Epidermal melanocyte (primary cell): ENCODE data around the gene OPRL1.

Source experiments
- DNase-seq: peaks from one replicate; pipeline ENCODE4 v3.0.0; 2011; ENCODE audit warnings: low spot score; ENCODE audit not compliant: insufficient read length

The OPRL1 gene

GRCh38 chr20:64071341-64072332 is 8.2 kb upstream of the OPRL1 start:
- no peak for DNase-seq

- DNase-seq: no peak
Measured at GRCh38 chr20:64072498-64073063, 7.3 kb upstream of the OPRL1 start.

GRCh38 chr20:64073476-64074183 is 6.3 kb upstream of the OPRL1 start:
- no peak for DNase-seq

- DNase-seq: no peak
Measured at GRCh38 chr20:64074184-64074789, 5.6 kb upstream of the OPRL1 start.

GRCh38 chr20:64074963-64075362 is 4.9 kb upstream of the OPRL1 start:
- DNase-seq: no peak

- no peak for DNase-seq
Measured at GRCh38 chr20:64075556-64075955, 4.3 kb upstream of the OPRL1 start.

GRCh38 chr20:64076061-64076997 is 3.6 kb upstream of the OPRL1 start:
- no peak for DNase-seq

- no peak for DNase-seq
Measured at GRCh38 chr20:64077094-64077493, 2.8 kb upstream of the OPRL1 start.

- no peak for DNase-seq
Measured at GRCh38 chr20:64077541-64077875, 2.4 kb upstream of the OPRL1 start.

GRCh38 chr20:64077876-64078551 is 1.9 kb upstream of the OPRL1 start:
- DNase-seq: no peak

- no peak for DNase-seq
Measured at GRCh38 chr20:64078934-64079272, 979 bp upstream of the OPRL1 start.

GRCh38 chr20:64079273-64080012 is 439 bp upstream of the OPRL1 start, which contains the start of gene RGS19:
Gene RGS19, minus strand, starts transcription at chr20:64079518. Its CDS starts 2,632 bp downstream, at chr20:64076886.
- DNase-seq: peak; percentile 69

GRCh38 chr20:64080813-64081623 is 1.1 kb downstream of the OPRL1 start:
- DNase-seq: no peak

- DNase-seq: no peak
Measured at GRCh38 chr20:64081624-64081964, 1.7 kb downstream of the OPRL1 start.

- no peak for DNase-seq
Measured at GRCh38 chr20:64082126-64082731, 2.3 kb downstream of the OPRL1 start.

GRCh38 chr20:64082820-64083377 is 3.0 kb downstream of the OPRL1 start:
- no peak for DNase-seq

GRCh38 chr20:64083378-64083803 is 3.5 kb downstream of the OPRL1 start:
- DNase-seq: peak; percentile 71
